Esophagus squamous epithelium (tissue), 4 donors: ENCODE data around the gene CDC37L1.

ENCODE experiments used
- POLR2A ChIP-seq, 4 donors: fragments of 450-650 bp; IDR thresholded peaks; one replicate each; pipeline ENCODE4 v1.6.1; 2017; ENCODE audit warnings: antibody characterized with exemption in 4 of 4, mild to moderate bottlenecking in 4 of 4, moderate library complexity in 3 of 4
- TF ChIP-seq, protein P1 (sequence below), 6 experiments: fragments of 450-650 bp in 4 of 6; fragments of 200-600 bp in 2 of 6; sonication (generic) in 2 of 6; IDR thresholded peaks; one replicate each; pipeline ENCODE4 v1.5.1; 2016 to 2019; ENCODE audit warnings: antibody characterized with exemption in 6 of 6, mild to moderate bottlenecking in 4 of 6, moderate library complexity in 4 of 6

DNA sequence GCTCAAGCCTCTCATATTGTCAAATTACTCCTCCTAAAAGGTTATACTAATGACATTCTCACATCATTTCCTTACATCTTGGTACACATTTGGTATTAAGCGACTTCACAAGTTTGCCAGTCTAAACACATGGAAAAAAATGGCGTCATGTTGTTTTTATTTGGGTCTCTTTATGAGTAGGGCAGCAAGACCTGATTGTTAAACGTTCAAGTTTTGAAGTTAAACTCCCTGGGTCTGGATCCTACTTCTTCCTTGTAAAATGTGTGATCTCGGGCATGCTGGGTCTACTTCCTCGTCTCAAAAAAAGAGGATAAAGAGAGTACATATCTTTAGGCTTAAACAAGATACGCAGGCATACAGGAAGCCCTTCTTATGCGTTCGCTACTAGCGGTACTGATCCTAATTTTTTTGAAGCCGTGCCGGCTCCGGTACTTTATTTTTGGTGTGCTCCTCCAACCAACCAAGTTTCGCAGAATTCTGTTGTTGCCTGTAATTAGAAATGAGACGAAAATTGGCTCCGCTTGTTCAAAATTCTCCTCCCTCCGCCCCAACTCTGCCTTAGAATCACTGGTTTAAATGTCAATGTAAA, 596 bp upstream of the CDC37L1 start:
- TF ChIP-seq, protein P1, sequence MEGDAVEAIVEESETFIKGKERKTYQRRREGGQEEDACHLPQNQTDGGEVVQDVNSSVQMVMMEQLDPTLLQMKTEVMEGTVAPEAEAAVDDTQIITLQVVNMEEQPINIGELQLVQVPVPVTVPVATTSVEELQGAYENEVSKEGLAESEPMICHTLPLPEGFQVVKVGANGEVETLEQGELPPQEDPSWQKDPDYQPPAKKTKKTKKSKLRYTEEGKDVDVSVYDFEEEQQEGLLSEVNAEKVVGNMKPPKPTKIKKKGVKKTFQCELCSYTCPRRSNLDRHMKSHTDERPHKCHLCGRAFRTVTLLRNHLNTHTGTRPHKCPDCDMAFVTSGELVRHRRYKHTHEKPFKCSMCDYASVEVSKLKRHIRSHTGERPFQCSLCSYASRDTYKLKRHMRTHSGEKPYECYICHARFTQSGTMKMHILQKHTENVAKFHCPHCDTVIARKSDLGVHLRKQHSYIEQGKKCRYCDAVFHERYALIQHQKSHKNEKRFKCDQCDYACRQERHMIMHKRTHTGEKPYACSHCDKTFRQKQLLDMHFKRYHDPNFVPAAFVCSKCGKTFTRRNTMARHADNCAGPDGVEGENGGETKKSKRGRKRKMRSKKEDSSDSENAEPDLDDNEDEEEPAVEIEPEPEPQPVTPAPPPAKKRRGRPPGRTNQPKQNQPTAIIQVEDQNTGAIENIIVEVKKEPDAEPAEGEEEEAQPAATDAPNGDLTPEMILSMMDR (IDR thresholded peaks at IDR 0.05): no peak
- no peak for TF ChIP-seq POLR2A (IDR thresholded peaks at IDR 0.05)
